Measurements from ENCODE around the gene ZNF692. TPM values are rescaled to one million over a fixed set of nuclear protein-coding genes. Genes with fewer than 3 reads are reported as not detected.
"Not testable (repeated sequence)": the region's sequence is repeated elsewhere in the genome, so short reads cannot be mapped to it uniquely, and the experiment has no call there.

Gene ZNF692
- total RNA-seq, 4 donors from 2014 or later, result 35.7 to 67.9 (median 40.7) TPM

DNA sequence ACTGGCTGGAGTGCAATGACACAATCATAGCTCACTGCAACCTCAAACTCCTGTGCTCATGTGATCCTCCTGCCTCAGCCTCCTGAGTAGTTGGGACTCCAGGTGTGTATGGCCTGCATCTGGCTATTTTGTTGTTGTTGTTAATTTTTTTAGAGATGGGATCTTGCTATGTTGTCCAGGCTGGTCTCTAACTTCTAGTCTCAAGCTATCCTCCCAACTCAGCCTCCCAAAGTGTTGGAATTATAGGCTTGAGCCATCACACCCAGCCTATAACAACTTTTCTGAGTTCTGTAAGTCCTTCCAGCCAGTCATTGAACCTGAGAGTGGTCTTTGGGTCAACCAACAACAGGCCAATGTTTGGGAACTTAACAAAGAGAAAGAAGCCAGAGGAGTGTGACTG is 36.0 kb upstream of the ZNF692 start:
- Histone ChIP-seq H3K9me3 (no peaks in the 10 kb centered on the region), H3K4me3 (no peak overlapping the region), H3K36me3 (no peaks in the 10 kb centered on the region), H3K4me1 (peaks cover 0 to 17% (median 0%) of the 10 kb centered on the region in 3 donors), H3K27ac (no peak overlapping the region), H3K27me3 (peaks cover 0 to 24% (median 0%) of the 10 kb centered on the region in 4 donors)
- intact Hi-C loops (cut with DNase I), result no loop called here
- no peak for DNase-seq
- TF ChIP-seq, protein P1, sequence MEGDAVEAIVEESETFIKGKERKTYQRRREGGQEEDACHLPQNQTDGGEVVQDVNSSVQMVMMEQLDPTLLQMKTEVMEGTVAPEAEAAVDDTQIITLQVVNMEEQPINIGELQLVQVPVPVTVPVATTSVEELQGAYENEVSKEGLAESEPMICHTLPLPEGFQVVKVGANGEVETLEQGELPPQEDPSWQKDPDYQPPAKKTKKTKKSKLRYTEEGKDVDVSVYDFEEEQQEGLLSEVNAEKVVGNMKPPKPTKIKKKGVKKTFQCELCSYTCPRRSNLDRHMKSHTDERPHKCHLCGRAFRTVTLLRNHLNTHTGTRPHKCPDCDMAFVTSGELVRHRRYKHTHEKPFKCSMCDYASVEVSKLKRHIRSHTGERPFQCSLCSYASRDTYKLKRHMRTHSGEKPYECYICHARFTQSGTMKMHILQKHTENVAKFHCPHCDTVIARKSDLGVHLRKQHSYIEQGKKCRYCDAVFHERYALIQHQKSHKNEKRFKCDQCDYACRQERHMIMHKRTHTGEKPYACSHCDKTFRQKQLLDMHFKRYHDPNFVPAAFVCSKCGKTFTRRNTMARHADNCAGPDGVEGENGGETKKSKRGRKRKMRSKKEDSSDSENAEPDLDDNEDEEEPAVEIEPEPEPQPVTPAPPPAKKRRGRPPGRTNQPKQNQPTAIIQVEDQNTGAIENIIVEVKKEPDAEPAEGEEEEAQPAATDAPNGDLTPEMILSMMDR (IDR thresholded peaks at IDR 0.05), result no peak
- no peak for TF ChIP-seq POLR2A (IDR thresholded peaks at IDR 0.05)

DNA sequence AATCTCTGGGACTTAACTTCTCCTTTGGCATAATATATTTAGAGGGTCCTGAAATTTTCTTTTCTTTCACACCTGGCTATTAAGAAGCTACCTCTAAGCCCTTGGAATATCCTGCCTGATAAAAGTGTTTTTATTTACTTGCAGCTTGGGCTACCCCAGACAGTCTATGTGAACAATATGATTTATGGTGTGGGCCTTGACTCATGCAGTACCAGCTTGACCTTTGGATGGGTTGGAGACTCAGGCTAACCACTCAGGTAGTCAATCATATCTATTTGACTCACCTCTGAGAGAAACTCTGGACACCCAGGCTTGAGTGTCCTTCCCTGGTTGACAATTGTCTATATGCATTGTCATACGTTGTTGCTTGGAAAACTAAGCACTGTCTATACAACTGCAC is 33.7 kb upstream of the ZNF692 start:
- TF ChIP-seq POLR2A (IDR thresholded peaks at IDR 0.05), result no peak
- TF ChIP-seq, protein P1 (IDR thresholded peaks at IDR 0.05), result no peak
- Histone ChIP-seq H3K27me3 (peaks cover 0 to 16% (median 0%) of the 10 kb centered on the region in 4 donors), H3K27ac (no peak overlapping the region), H3K36me3 (no peaks in the 10 kb centered on the region), H3K4me1 (peaks cover 0 to 13% (median 0%) of the 10 kb centered on the region in 3 donors), H3K4me3 (no peak overlapping the region), H3K9me3 (no peaks in the 10 kb centered on the region)
- DNase-seq, result no peak
- WGBS, 2 donors, result 71 to 85% methylated on average over 1 of the region's 1 CpG
- intact Hi-C loops (cut with DNase I), result no loop called here

DNA sequence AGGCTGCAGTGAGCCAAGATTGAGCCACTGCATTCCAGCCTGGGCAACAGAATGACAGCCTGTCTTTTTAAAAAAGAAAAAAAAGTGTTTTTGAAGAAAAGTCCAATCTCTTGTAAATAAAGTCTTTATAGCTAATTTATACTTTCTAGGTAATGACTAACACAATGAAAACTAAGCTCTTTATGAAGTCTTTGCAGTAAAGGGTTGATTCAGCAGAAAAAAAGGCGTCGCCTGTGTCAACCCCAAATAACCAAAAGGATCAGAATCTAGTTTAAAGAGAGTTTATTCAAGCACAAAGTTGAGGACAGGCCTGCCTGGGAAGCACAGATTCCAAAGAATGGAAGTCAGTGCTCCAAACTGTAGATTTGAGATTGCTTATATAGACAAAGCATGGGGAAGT is 32.9 kb upstream of the ZNF692 start:
- Histone ChIP-seq H3K27me3 (peaks cover 0 to 11% (median 0%) of the 10 kb centered on the region in 4 donors), H3K9me3 (no peaks in the 10 kb centered on the region), H3K4me3 (no peak overlapping the region), H3K36me3 (no peaks in the 10 kb centered on the region), H3K27ac (no peak overlapping the region), H3K4me1 (peaks cover 0 to 6% (median 0%) of the 10 kb centered on the region in 3 donors)
- WGBS, 2 donors, result 57 to 81% methylated on average over 2 of the region's 2 CpGs
- TF ChIP-seq, protein P1 (IDR thresholded peaks at IDR 0.05), result no peak
- no peak for TF ChIP-seq POLR2A (IDR thresholded peaks at IDR 0.05)
- intact Hi-C loops (cut with DNase I), result no loop called here
- no peak for DNase-seq

DNA sequence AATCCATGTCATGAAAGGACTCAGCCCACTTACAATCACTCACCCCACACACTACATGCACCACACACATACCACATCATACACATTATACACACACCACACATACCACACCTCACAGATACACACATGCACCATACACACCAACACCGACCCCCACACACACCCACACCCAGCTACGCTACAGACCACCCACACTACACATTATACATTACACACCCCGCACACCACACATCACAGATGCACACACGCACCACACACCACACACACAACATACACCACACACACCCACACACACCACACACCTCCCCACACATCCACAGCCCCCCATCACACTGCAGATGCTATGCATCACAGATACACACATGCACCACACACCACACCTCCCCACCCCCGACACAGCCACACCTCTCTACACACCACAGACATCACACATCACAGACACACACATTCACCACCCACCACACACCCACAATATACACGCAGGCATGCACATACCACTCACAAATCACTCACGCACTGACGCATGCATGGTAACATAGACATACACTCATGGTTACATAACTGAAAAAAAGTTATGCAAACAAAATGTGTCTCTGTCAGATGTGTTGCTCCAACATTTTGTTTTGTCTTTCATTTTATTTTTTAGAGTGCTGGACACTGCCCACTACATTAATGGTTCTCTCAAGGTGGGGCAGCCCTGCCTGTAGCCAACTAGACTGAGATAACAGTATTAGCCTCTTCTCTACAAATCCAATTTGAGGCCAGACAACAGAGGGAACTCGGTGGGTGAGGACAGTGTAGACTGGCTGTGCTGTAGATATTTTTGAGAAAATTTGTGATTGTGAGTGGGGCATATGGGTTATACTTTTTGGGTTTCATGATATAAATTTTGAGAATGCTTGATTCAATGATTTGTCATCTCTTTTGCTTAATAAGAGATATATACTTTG is 31.9 kb upstream of the ZNF692 start:
- no peak overlapping the region for H3K27ac ChIP-seq
- H3K9me3 ChIP-seq, result no peaks in the 10 kb centered on the region
- H3K27me3 ChIP-seq, result peaks cover 0 to 4% (median 0%) of the 10 kb centered on the region in 4 donors
- no peak overlapping the region for H3K4me3 ChIP-seq
- no peaks in the 10 kb centered on the region for H3K36me3 ChIP-seq
- no peaks in the 10 kb centered on the region for H3K4me1 ChIP-seq
- WGBS, 2 donors, result 83 to 90% methylated on average over 9 of the region's 9 CpGs
- DNase-seq, result no peak
- intact Hi-C loops (cut with DNase I), result no loop called here
- TF ChIP-seq, protein P1 (IDR thresholded peaks at IDR 0.05), result no peak
- no peak for TF ChIP-seq POLR2A (IDR thresholded peaks at IDR 0.05)

DNA sequence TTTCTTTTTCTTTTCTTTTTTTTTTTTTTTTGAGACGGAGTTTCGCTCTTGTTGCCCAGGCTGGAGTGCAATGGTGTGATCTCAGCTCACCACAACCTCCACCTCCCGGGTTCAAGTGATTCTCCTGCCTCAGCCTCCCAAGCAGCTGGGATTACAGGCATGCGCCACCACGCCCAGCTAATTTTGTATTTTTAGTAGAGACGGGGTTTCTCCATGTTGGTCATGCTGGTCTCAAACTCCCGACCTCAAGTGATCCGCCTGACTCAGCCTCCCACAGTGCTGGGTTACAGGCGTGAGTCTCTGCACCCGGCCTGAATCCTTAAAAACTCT is 31.0 kb upstream of the ZNF692 start:
- intact Hi-C loops (cut with DNase I); DNase-seq; H3K27ac ChIP-seq; H3K9me3 ChIP-seq; H3K4me3 ChIP-seq; H3K4me1 ChIP-seq; H3K36me3 ChIP-seq; H3K27me3 ChIP-seq: not testable (repeated sequence)
- WGBS, 2 donors, result 87 to 89% methylated on average over 7 to 10 of the region's 10 CpGs

All from esophagus squamous epithelium (tissue), 5 donors.